HL-60/S4 (cell line): ENCODE data around the gene CCDC106.

Source experiments
- in situ Hi-C: fragments of 300-500 bp; cut with MboI; formaldehyde crosslinking; loops from 2 replicates; pipeline ENCODE4 v1.14.3; 2022; ENCODE audit warnings: low sequenced_read_pairs

CCDC106 gene

GRCh38 chr19:55679343-55680257 lies 31.6 kb downstream of the CCDC106 start:
- in situ Hi-C loops, result no loop called here

- in situ Hi-C loops, result no loop called here
Observed at GRCh38 chr19:55680339-55681130, 32.5 kb downstream of the CCDC106 start.

- in situ Hi-C loops, result no loop called here
Observed at GRCh38 chr19:55681131-55682092, 33.4 kb downstream of the CCDC106 start.

GRCh38 chr19:55683449-55684261 lies 35.6 kb downstream of the CCDC106 start:
- in situ Hi-C loops, result no loop called here

GRCh38 chr19:55684946-55685681 lies 37.1 kb downstream of the CCDC106 start:
- in situ Hi-C loops, result no loop called here

- in situ Hi-C loops, result no loop called here
Observed at GRCh38 chr19:55685776-55686175, 37.8 kb downstream of the CCDC106 start.

GRCh38 chr19:55686311-55687050 lies 38.5 kb downstream of the CCDC106 start:
- in situ Hi-C loops, result no loop called here

- in situ Hi-C loops, result no loop called here
Observed at GRCh38 chr19:55687281-55688201, 39.5 kb downstream of the CCDC106 start.

- in situ Hi-C loops, result no loop called here
Observed at GRCh38 chr19:55688422-55689218, 40.6 kb downstream of the CCDC106 start.

- in situ Hi-C loops, result no loop called here
Observed at GRCh38 chr19:55689411-55690108, 41.5 kb downstream of the CCDC106 start.

GRCh38 chr19:55690109-55690768 lies 42.2 kb downstream of the CCDC106 start:
- in situ Hi-C loops, result no loop called here

- in situ Hi-C loops, result no loop called here
Observed at GRCh38 chr19:55690769-55691545, 42.9 kb downstream of the CCDC106 start.

- in situ Hi-C loops, result no loop called here
Observed at GRCh38 chr19:55691561-55692481, 43.8 kb downstream of the CCDC106 start.

- in situ Hi-C loops, result no loop called here
Observed at GRCh38 chr19:55692681-55693081, 44.7 kb downstream of the CCDC106 start.
